ENCODE measurements around the gene RHBDL1.

DNA sequence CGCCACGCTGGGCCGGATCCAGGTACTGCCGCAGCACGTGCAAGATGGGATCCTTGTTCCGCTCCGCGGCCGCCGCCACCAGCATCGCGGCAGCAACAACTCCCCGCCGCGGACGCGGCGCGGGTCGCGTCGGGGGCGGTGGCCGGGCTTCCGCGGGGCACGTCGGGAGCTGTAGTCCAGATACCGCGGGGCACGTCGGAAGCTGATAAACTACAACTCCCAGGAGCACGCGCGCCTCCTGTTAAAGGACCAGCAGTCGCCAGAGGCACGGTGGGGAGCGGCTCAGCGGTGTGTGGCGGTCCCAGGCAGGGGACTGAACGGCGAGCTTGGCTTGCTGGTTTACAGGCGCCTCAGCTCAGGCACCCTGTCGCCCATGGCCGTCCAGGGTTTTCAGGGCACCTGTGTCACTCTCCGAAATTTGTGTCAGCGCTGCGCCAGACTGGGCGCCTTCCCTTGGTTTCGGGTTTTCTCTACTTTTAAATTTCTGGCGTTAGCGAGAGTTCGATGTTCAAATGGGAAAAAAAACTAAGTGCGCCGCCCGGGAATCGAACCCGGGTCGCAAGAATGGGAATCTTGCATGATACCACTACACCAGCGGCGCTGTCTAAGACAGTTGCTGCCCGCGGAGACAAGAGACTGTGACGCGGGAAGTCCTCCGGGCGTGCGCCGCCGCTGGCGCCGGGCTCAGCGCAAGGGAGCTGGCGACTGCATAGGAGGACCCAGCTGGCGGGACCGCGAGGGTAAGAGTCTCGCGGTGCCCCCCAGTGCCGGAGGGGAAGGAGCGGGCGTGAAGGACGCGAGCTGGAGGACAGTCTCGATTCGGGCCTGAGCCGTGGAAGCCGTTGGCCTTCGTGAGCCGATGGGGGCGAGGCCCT, 39.0 kb upstream of the RHBDL1 start, which contains the start of gene METTL26:
- TF ChIP-seq, protein P1, sequence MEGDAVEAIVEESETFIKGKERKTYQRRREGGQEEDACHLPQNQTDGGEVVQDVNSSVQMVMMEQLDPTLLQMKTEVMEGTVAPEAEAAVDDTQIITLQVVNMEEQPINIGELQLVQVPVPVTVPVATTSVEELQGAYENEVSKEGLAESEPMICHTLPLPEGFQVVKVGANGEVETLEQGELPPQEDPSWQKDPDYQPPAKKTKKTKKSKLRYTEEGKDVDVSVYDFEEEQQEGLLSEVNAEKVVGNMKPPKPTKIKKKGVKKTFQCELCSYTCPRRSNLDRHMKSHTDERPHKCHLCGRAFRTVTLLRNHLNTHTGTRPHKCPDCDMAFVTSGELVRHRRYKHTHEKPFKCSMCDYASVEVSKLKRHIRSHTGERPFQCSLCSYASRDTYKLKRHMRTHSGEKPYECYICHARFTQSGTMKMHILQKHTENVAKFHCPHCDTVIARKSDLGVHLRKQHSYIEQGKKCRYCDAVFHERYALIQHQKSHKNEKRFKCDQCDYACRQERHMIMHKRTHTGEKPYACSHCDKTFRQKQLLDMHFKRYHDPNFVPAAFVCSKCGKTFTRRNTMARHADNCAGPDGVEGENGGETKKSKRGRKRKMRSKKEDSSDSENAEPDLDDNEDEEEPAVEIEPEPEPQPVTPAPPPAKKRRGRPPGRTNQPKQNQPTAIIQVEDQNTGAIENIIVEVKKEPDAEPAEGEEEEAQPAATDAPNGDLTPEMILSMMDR (conservative IDR thresholded peaks at IDR 0.05; ENCODE audit: low read depth in 2 of 2) = no peak
- peak; percentile 89 for TF ChIP-seq POLR2AphosphoS5 (IDR thresholded peaks at IDR 0.05; ENCODE audit: low read depth)
- no peak for TF ChIP-seq NANOG (IDR thresholded peaks at IDR 0.05; ENCODE audit: borderline replicate concordance)
- TF ChIP-seq ZNF331 (CRISPR knock-in tag; IDR thresholded peaks at IDR 0.05; ENCODE audit: low read depth) = no peak
- TF ChIP-seq EZH2 (IDR thresholded peaks at IDR 0.05; ENCODE audit: low read depth, unreplicated experiment) = no peak
- no peak for TF ChIP-seq EZH2phosphoT487 (IDR thresholded peaks at IDR 0.05; ENCODE audit: unreplicated experiment)
- TF ChIP-seq CREB1 (CRISPR knock-in tag; IDR thresholded peaks at IDR 0.05; ENCODE audit: low read depth) = peak; percentile 64; the same call in 1 of the 2 replicates
